ENCODE data around the gene SERPINB6. TPM values are rescaled to one million over a fixed set of nuclear protein-coding genes. Genes with fewer than 3 reads are reported as not detected.

The SERPINB6 gene
- total and polyA plus RNA-seq, 9 of the 15 experiments (the other 6 are each of a cell fraction or from before 2014, with no cell fraction given): 86.6 to 211 (median 143) TPM

- TF ChIP-seq STAT6 (CRISPR knock-in tag; IDR thresholded peaks at IDR 0.05) (peak; percentile 84; the same call in 1 of the 2 replicates), SNIP1 (IDR thresholded peaks at IDR 0.05; ENCODE audit: low read depth) (no peak), NFE2L1 (tag; IDR thresholded peaks at IDR 0.05; ENCODE audit: borderline replicate concordance, low read depth) (no peak), ZSCAN29 (IDR thresholded peaks at IDR 0.05) (no peak; the same call in 1 of the 2 replicates), ZNF311 (CRISPR knock-in tag; IDR thresholded peaks at IDR 0.05) (no peak), GABPB1 (CRISPR knock-in tag; IDR thresholded peaks at IDR 0.05) (no peak), BRD4 (IDR thresholded peaks at IDR 0.05) (no peak), TCF7 (IDR thresholded peaks at IDR 0.05; ENCODE audit: borderline replicate concordance) (no peak), THAP12 (CRISPR knock-in tag; IDR thresholded peaks at IDR 0.05) (peak; percentile 80), PCBP2 (IDR thresholded peaks at IDR 0.05; ENCODE audit: low read depth, low read length, poor library complexity, severe bottlenecking) (no peak), HINFP (tag; conservative IDR thresholded peaks at IDR 0.05; ENCODE audit: low read depth) (no peak), ZNF695 (CRISPR knock-in tag; IDR thresholded peaks at IDR 0.05) (no peak), ZBTB1 (CRISPR knock-in tag; IDR thresholded peaks at IDR 0.05; ENCODE audit: borderline replicate concordance, low read depth) (no peak), HBP1 (CRISPR knock-in tag; IDR thresholded peaks at IDR 0.05) (no peak), ZNF263 (CRISPR knock-in tag; IDR thresholded peaks at IDR 0.05; ENCODE audit: borderline replicate concordance) (no peak), ZNF232 (CRISPR knock-in tag; IDR thresholded peaks at IDR 0.05) (no peak), ETV5 (CRISPR knock-in tag; IDR thresholded peaks at IDR 0.05; ENCODE audit: low read depth) (no peak), ZNF143 (CRISPR knock-in tag; IDR thresholded peaks at IDR 0.05) (no peak), CEBPB (tag; IDR thresholded peaks at IDR 0.05) (no peak), DLX4 (CRISPR knock-in tag; IDR thresholded peaks at IDR 0.05) (no peak), EGR1 (conservative IDR thresholded peaks at IDR 0.05) (no peak)
Measured at GRCh38 chr6:2970753-2971419, 481 bp downstream of the SERPINB6 start (continued).

All from K562 (cell line).